ENCODE results near the gene SLC26A11.
A peak's percentile ranks its signal among the peaks of the same experiment; 100 is the strongest.

Gene SLC26A11

GRCh38 chr17:80220054-80220735, at the start of gene SLC26A11, which contains the start of gene SGSH:
SLC26A11 (plus strand) TSS chr17:80220427; CDS start chr17:80221561, 1,134 bp downstream.
SGSH (minus strand) TSS chr17:80220333; CDS start chr17:80220313, 20 bp downstream.
- ATAC-seq (replicated peaks) (peak; percentile 65 to 70), DNase-seq (peak; percentile 47)
- peak within 1 kb of the TSS; percentile 98 for H3K27ac Mint-ChIP-seq
- peaks cover 32 to 41% of the 10 kb centered on the region in 2 donors for H3K36me3 Mint-ChIP-seq
- H3K4me1 Mint-ChIP-seq: peaks cover 25 to 31% of the 10 kb centered on the region in 2 donors
- peak within 1 kb of the TSS; percentile 96 to 99 for H3K4me3 Mint-ChIP-seq
- H3K27me3 Mint-ChIP-seq: peaks cover 5 to 6% of the 10 kb centered on the region in 2 donors
- no peaks in the 10 kb centered on the region for H3K9me3 Mint-ChIP-seq

GRCh38 chr17:80171681-80172080, 48.5 kb upstream of the SLC26A11 start:
- ATAC-seq (replicated peaks): no peak
- no peak for DNase-seq
- Mint-ChIP-seq H3K27ac (no peak overlapping the region), H3K9me3 (peaks cover 0 to 3% of the 10 kb centered on the region in 2 donors), H3K27me3 (peaks cover 8 to 13% of the 10 kb centered on the region in 2 donors), H3K4me1 (no peaks in the 10 kb centered on the region), H3K4me3 (no peak overlapping the region), H3K36me3 (no peaks in the 10 kb centered on the region)

- no peak overlapping the region for H3K27ac Mint-ChIP-seq
- H3K4me3 Mint-ChIP-seq: no peak overlapping the region
- peaks cover 8 to 13% of the 10 kb centered on the region in 2 donors for H3K27me3 Mint-ChIP-seq
- DNase-seq (no peak), ATAC-seq (replicated peaks) (no peak)
- H3K9me3 Mint-ChIP-seq: peaks cover 0 to 3% of the 10 kb centered on the region in 2 donors
- H3K36me3 Mint-ChIP-seq: no peaks in the 10 kb centered on the region
- H3K4me1 Mint-ChIP-seq: no peaks in the 10 kb centered on the region
Measured at GRCh38 chr17:80173126-80173525, 47.1 kb upstream of the SLC26A11 start.

DNA sequence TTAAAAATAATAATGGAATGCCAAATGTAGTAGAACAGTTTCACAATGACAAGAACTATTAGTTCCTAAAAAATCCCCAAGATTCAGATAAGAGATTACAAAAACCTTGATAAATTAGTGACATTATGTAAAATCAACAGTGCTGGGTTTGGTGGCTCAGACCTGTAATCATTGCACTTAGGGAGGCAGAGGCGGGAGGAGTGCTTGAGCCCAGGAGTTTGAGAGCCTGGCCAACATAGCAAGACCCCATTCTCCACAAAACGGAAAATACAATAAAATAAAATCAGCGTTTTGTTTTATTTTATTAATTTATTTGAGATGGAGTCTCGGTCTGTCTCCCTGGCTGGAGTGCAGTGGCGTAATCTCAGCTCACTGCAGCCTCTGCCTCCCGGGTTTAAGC, 46.3 kb upstream of the SLC26A11 start:
- no peaks in the 10 kb centered on the region for H3K4me1 Mint-ChIP-seq
- H3K9me3 Mint-ChIP-seq: peaks cover 0 to 2% of the 10 kb centered on the region in 2 donors
- no peak overlapping the region for H3K4me3 Mint-ChIP-seq
- no peak for DNase-seq
- H3K27ac Mint-ChIP-seq: no peak overlapping the region
- H3K36me3 Mint-ChIP-seq: no peaks in the 10 kb centered on the region
- H3K27me3 Mint-ChIP-seq: peaks cover 8 to 10% of the 10 kb centered on the region in 2 donors
- no peak for ATAC-seq (replicated peaks)

DNA sequence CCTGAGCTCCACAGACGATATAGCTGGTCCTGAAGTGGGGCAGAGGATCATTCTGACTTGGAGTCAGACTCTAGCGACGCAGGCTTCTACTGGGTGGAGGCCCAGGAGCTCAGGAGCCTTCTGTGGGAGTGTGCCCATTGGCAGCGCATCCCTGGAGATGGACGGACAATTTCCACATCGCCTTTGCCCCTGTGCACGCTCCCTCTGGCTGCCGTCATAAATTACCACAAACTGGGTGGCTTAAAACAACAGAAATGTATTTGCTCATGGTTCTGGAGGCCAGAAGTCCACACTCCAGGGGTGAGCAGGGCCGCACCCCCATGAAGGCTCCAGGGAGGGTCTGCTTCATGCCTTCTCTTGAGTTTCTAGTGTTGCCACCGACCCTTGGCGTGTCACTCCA, 43.5 kb upstream of the SLC26A11 start:
- ATAC-seq (replicated peaks): no peak
- no peaks in the 10 kb centered on the region for H3K4me1 Mint-ChIP-seq

GRCh38 chr17:80177986-80178595, 42.1 kb upstream of the SLC26A11 start:
- H3K4me1 Mint-ChIP-seq: no peaks in the 10 kb centered on the region
- peaks cover 0 to 4% of the 10 kb centered on the region in 2 donors for H3K27me3 Mint-ChIP-seq
- H3K36me3 Mint-ChIP-seq: no peaks in the 10 kb centered on the region
- no peak overlapping the region for H3K4me3 Mint-ChIP-seq
- ATAC-seq (replicated peaks) (no peak), DNase-seq (no peak)
- H3K9me3 Mint-ChIP-seq: no peaks in the 10 kb centered on the region
- no peak overlapping the region for H3K27ac Mint-ChIP-seq

More for the DNA sequence above, 43.5 kb upstream of the SLC26A11 start:
- no peaks in the 10 kb centered on the region for H3K36me3 Mint-ChIP-seq
- H3K4me3 Mint-ChIP-seq: no peak overlapping the region
- no peaks in the 10 kb centered on the region for H3K9me3 Mint-ChIP-seq
- H3K27ac Mint-ChIP-seq: no peak overlapping the region
- no peak for DNase-seq
- H3K27me3 Mint-ChIP-seq: peaks cover 0 to 4% of the 10 kb centered on the region in 2 donors

DNA sequence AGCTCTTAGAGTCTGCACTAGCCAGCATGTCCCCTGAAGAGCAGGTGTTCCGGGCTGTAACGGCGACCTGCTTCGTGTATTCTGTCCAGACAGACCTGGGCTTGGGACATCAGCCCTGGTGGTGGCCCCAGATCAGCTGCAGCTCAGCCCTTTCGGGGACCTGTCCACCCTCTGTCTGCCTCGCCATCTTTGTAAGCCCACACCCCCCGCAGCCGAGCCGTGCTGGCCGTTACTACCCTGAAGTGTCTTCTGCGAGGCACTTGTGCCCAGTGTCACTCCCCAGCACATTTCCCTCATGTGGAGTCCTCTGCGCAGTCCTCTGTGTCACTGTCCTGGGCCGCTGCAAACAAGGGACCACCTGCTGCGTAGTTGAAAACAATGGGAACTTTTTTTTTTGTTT, 40.0 kb upstream of the SLC26A11 start:
- Mint-ChIP-seq H3K4me3 (no peak overlapping the region), H3K36me3 (no peaks in the 10 kb centered on the region), H3K9me3 (no peaks in the 10 kb centered on the region), H3K27me3 (peaks cover 0 to 4% of the 10 kb centered on the region in 2 donors), H3K4me1 (no peaks in the 10 kb centered on the region), H3K27ac (no peak overlapping the region)
- DNase-seq (no peak), ATAC-seq (replicated peaks) (no peak)

- H3K27me3 Mint-ChIP-seq: no peaks in the 10 kb centered on the region
- H3K9me3 Mint-ChIP-seq: no peaks in the 10 kb centered on the region
- no peak for DNase-seq
- H3K4me1 Mint-ChIP-seq: no peaks in the 10 kb centered on the region
- no peaks in the 10 kb centered on the region for H3K36me3 Mint-ChIP-seq
- no peak for ATAC-seq (replicated peaks)
- no peak overlapping the region for H3K4me3 Mint-ChIP-seq
- H3K27ac Mint-ChIP-seq: no peak overlapping the region
Measured at GRCh38 chr17:80181431-80181830, 38.8 kb upstream of the SLC26A11 start.

GRCh38 chr17:80182118-80182844, 37.9 kb upstream of the SLC26A11 start:
- no peak for ATAC-seq (replicated peaks)
- no peak for DNase-seq
- Mint-ChIP-seq H3K4me3 (no peak overlapping the region), H3K27me3 (no peaks in the 10 kb centered on the region), H3K4me1 (no peaks in the 10 kb centered on the region), H3K36me3 (no peaks in the 10 kb centered on the region), H3K27ac (no peak overlapping the region), H3K9me3 (no peaks in the 10 kb centered on the region)

DNA sequence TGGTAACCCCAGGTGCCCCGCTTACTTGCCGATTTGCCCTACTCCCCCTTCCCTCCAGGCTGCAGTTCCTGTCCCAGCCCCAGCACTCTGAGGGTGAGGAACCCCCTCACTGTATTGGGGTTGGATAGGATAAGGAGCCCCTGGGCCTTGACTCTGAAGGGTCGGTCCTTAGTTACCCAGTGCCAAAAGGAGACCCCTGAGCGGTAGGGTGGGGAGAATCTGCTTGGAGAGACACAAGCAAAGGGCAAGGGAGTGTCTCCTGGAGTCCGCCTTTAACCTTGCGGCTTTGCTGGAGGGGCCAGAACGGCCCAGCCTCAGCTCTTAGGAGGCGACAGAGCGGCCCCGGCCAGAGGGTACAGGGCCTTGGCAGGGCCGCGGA, 37.4 kb upstream of the SLC26A11 start:
- no peak for DNase-seq
- ATAC-seq (replicated peaks): no peak
- no peaks in the 10 kb centered on the region for H3K9me3 Mint-ChIP-seq
- no peaks in the 10 kb centered on the region for H3K36me3 Mint-ChIP-seq
- H3K4me1 Mint-ChIP-seq: no peaks in the 10 kb centered on the region
- H3K4me3 Mint-ChIP-seq: no peak overlapping the region
- no peak overlapping the region for H3K27ac Mint-ChIP-seq
- H3K27me3 Mint-ChIP-seq: no peaks in the 10 kb centered on the region

GRCh38 chr17:80183581-80184422, 36.4 kb upstream of the SLC26A11 start:
- Mint-ChIP-seq H3K9me3 (no peaks in the 10 kb centered on the region), H3K4me3 (no peak overlapping the region), H3K27me3 (no peaks in the 10 kb centered on the region), H3K27ac (no peak overlapping the region), H3K36me3 (no peaks in the 10 kb centered on the region), H3K4me1 (no peaks in the 10 kb centered on the region)
- no peak for ATAC-seq (replicated peaks)
- DNase-seq: no peak

GRCh38 chr17:80184423-80184714, 35.9 kb upstream of the SLC26A11 start:
- no peak overlapping the region for H3K4me3 Mint-ChIP-seq
- ATAC-seq (replicated peaks) (no peak), DNase-seq (no peak)
- H3K9me3 Mint-ChIP-seq: no peaks in the 10 kb centered on the region
- H3K27ac Mint-ChIP-seq: no peak overlapping the region
- no peaks in the 10 kb centered on the region for H3K27me3 Mint-ChIP-seq
- H3K4me1 Mint-ChIP-seq: no peaks in the 10 kb centered on the region
- H3K36me3 Mint-ChIP-seq: no peaks in the 10 kb centered on the region

DNA sequence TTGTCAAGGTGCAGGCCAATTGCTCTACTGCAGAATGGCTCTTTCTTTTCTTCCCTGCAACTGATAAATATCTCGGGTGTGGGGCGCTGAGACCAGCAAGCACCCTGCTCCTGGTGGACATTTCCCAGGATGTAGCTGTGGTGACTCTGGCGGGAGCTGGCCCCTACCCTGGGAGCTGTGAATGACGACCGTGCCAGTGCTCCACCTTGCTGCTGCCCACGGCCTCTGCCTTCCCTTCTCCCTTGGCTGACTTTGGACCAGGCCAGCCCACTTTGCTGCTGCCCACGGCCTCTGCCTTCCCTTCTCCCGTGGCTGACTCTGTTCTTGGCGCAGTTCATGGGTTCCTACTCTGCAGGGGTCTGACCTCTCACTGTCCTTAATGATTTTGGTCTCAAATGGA, 34.3 kb upstream of the SLC26A11 start:
- Mint-ChIP-seq H3K36me3 (no peaks in the 10 kb centered on the region), H3K27ac (no peak overlapping the region), H3K4me3 (no peak overlapping the region), H3K4me1 (no peaks in the 10 kb centered on the region), H3K27me3 (peaks cover 0 to 5% of the 10 kb centered on the region in 2 donors), H3K9me3 (no peaks in the 10 kb centered on the region)
- ATAC-seq (replicated peaks) (no peak), DNase-seq (no peak)

DNA sequence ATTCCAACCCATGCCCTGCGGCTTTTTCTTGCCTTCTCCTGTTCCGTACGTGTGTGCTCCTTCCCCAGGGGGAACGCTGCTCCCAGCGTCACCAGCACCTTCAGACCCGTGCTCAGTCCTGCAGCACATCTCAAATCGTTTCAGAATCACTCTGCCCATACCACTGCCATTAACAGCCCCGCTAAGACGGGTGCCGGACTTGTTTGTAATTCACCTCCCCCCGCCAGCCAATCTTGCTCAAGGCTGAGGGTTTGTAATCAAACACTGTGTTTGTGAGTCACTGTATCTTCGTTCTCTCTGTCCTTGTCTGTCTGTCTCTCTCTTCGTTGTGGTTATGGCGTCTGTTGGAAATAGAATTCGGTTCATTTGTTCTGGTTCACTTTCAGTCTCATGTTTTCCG, 33.1 kb upstream of the SLC26A11 start:
- Mint-ChIP-seq H3K4me3 (no peak overlapping the region), H3K36me3 (no peaks in the 10 kb centered on the region), H3K4me1 (no peaks in the 10 kb centered on the region), H3K27ac (no peak overlapping the region), H3K27me3 (peaks cover 5 to 14% of the 10 kb centered on the region in 2 donors), H3K9me3 (no peaks in the 10 kb centered on the region)
- DNase-seq: no peak
- ATAC-seq (replicated peaks): no peak
